Right lung (tissue), 5 donors: ENCODE data around the gene KRTAP5-4. TPM values are rescaled to one million over a fixed set of nuclear protein-coding genes. Genes with fewer than 3 reads are reported as not detected.
A peak's percentile ranks its signal among the peaks of the same experiment; 100 is the strongest.

Experiments
- DNase-seq, 2 donors: peaks; one replicate each; pipeline ENCODE4 v3.0.0-alpha.2; 2013
- polyA plus RNA-seq, 5 donors: library from polyadenylated mRNA; unstranded; fragments of 120-200 nt; gene quantifications; one replicate each; pipeline versions ENCODE4 v1.2.1 to v1.2.3, GENCODE V29; 2013; ENCODE audit warnings: inconsistent platforms in 1 of 5, low replicate concordance in 1 of 5; ENCODE audit not compliant: insufficient read length in 5 of 5, insufficient read depth in 1 of 5

The KRTAP5-4 gene
- polyA plus RNA-seq, 5 donors = not detected

- no peak for DNase-seq
These were observed 48.6 kb downstream of the KRTAP5-4 start for GRCh38 chr11:1573077-1573902.

GRCh38 chr11:1572197-1573076 is 49.5 kb downstream of the KRTAP5-4 start, which contains the start of gene DUSP8:
TSS of gene DUSP8 (minus strand) at chr11:1572271. CDS start at chr11:1565826, 6,445 bp downstream.
- peak in 1 of 2 donors; percentile 75 for DNase-seq

GRCh38 chr11:1571760-1572196 is 50.2 kb downstream of the KRTAP5-4 start:
- DNase-seq = no peak

Other genes starting within 250 kb of the KRTAP5-4 start
- 1 to 10 TPM in 1 of 5 donors, under 1 TPM in 4; 0.55 to 1.4 (median 0.67) TPM for gene BRSK2, start 232.2 kb downstream of the KRTAP5-4 start, polyA plus RNA-seq
- gene MOB2, start 135.4 kb downstream of the KRTAP5-4 start, polyA plus RNA-seq = 10 to 100 TPM; 30.7 to 40.5 (median 35.2) TPM
- 1 to 10 TPM in 3 of 5 donors, under 1 TPM in 2; 0.85 to 1.8 (median 1.2) TPM for gene DUSP8, start 49.9 kb downstream of the KRTAP5-4 start, polyA plus RNA-seq
- not detected for gene KRTAP5-1, start 36.9 kb downstream of the KRTAP5-4 start, polyA plus RNA-seq
- not detected for gene KRTAP5-2, start 23.8 kb downstream of the KRTAP5-4 start, polyA plus RNA-seq
- not detected for gene KRTAP5-3, start 13.7 kb downstream of the KRTAP5-4 start, polyA plus RNA-seq
- gene KRTAP5-5, start 7.6 kb upstream of the KRTAP5-4 start, polyA plus RNA-seq = not detected
- gene KRTAP5-6, start 75.1 kb upstream of the KRTAP5-4 start, polyA plus RNA-seq = not detected
- under 1 TPM; 0.08 to 0.24 (median 0.10) TPM for gene IFITM10, start 128.5 kb upstream of the KRTAP5-4 start, polyA plus RNA-seq
- 100 to 1,000 TPM in 4 of 5 donors, 10 to 100 TPM in 1; 97.8 to 192 (median 126) TPM for gene CTSD, start 141.8 kb upstream of the KRTAP5-4 start, polyA plus RNA-seq
- gene SYT8, start 212.9 kb upstream of the KRTAP5-4 start, polyA plus RNA-seq = 1 to 10 TPM in 1 of 5 donors, under 1 TPM in 4; 0.15 to 1.2 (median 0.57) TPM
- 100 to 1,000 TPM in 1 of 5 donors, 1 to 10 TPM in 2, under 1 TPM in 2; 0.46 to 153 (median 1.5) TPM for gene TNNI2, start 216.8 kb upstream of the KRTAP5-4 start, polyA plus RNA-seq
- 1 to 10 TPM; 5.4 to 9.9 (median 7.6) TPM for gene LSP1, start 230.9 kb upstream of the KRTAP5-4 start, polyA plus RNA-seq